GM13976 (cell line): ENCODE results near the gene IRF5.
A peak's percentile ranks its signal among the peaks of the same experiment; 100 is the strongest.
"Not testable (repeated sequence)": the region's sequence is repeated elsewhere in the genome, so short reads cannot be mapped to it uniquely, and the experiment has no call there.

Experiments used
- DNase-seq: peaks from one replicate; pipeline ENCODE4 v3.0.0; 2012; ENCODE audit warnings: low spot score
- in situ Hi-C: fragments of 300-500 bp; cut with MboI; formaldehyde crosslinking; loops from one replicate; pipeline ENCODE4 v1.12.0; 2022; ENCODE audit warnings: low sequenced_read_pairs, mixed read lengths, inconsistent platforms; ENCODE audit not compliant: unreplicated experiment
- TF ChIP-seq, protein P1 (sequence below): IDR thresholded peaks from 2 replicates; pipeline ENCODE4 v1.5.1; 2012; ENCODE audit warnings: borderline replicate concordance, mild to moderate bottlenecking; ENCODE audit not compliant: insufficient read depth; ENCODE audit errors: extremely low read depth, missing control alignments, control extremely low read depth

The IRF5 gene

GRCh38 chr7:128906766-128907559 lies 30.8 kb upstream of the IRF5 start:
- in situ Hi-C loops, result loop anchor here (10.0 to 25.0 kb wide), 2 partner anchors 180 to 308 kb away; no protein-coding TSS in a partner anchor
- TF ChIP-seq, protein P1, sequence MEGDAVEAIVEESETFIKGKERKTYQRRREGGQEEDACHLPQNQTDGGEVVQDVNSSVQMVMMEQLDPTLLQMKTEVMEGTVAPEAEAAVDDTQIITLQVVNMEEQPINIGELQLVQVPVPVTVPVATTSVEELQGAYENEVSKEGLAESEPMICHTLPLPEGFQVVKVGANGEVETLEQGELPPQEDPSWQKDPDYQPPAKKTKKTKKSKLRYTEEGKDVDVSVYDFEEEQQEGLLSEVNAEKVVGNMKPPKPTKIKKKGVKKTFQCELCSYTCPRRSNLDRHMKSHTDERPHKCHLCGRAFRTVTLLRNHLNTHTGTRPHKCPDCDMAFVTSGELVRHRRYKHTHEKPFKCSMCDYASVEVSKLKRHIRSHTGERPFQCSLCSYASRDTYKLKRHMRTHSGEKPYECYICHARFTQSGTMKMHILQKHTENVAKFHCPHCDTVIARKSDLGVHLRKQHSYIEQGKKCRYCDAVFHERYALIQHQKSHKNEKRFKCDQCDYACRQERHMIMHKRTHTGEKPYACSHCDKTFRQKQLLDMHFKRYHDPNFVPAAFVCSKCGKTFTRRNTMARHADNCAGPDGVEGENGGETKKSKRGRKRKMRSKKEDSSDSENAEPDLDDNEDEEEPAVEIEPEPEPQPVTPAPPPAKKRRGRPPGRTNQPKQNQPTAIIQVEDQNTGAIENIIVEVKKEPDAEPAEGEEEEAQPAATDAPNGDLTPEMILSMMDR, result no peak

DNA sequence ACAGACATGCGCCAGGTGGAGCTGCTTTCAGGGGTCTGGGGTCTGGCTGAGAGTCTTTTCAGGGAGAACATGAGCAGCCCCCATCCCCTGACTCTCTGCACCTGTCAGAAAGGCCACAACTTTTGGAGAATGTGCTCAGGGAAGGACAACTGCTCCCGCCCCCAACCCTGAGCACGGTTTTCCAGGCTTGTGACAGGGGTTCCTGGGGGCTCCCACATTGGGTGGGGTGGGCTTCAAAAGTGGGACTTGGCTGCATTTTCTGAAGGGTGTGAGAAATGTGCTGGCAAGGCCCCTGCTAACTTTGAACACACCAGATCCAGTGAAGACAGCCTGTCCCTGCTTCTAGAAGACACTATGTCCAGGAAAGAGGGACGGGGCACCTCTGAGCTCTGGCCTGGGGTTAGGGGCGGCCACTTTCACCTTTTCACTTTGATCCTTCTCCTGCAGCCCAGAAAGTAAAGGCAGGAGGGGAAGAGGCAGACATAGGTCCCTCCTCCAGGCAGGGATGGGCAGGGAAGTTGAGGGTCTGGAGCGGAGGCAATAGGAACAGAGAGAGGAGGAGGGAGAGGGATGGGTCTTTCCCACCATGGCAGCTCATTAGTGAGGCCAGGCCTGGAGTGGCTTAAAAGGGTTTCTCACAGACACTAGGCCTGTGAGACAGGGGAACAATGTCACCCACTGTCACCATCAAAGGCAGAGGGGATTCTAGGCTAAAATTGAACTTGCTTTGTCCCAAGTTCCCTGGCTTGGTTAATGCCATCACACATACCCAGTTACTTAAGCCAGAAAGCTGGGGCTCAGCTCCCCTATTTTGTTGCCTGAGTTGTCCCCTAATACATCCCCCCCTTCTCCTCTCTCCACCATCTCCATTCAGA lies 28.7 kb upstream of the IRF5 start:
- DNase-seq, result no peak
- TF ChIP-seq, protein P1, result no peak
- in situ Hi-C loops, result loop anchor here (10.0 to 25.0 kb wide), 2 partner anchors 178 to 306 kb away; no protein-coding TSS in a partner anchor

More at GRCh38 chr7:128906766-128907559, 30.8 kb upstream of the IRF5 start:
- no peak for DNase-seq

DNA sequence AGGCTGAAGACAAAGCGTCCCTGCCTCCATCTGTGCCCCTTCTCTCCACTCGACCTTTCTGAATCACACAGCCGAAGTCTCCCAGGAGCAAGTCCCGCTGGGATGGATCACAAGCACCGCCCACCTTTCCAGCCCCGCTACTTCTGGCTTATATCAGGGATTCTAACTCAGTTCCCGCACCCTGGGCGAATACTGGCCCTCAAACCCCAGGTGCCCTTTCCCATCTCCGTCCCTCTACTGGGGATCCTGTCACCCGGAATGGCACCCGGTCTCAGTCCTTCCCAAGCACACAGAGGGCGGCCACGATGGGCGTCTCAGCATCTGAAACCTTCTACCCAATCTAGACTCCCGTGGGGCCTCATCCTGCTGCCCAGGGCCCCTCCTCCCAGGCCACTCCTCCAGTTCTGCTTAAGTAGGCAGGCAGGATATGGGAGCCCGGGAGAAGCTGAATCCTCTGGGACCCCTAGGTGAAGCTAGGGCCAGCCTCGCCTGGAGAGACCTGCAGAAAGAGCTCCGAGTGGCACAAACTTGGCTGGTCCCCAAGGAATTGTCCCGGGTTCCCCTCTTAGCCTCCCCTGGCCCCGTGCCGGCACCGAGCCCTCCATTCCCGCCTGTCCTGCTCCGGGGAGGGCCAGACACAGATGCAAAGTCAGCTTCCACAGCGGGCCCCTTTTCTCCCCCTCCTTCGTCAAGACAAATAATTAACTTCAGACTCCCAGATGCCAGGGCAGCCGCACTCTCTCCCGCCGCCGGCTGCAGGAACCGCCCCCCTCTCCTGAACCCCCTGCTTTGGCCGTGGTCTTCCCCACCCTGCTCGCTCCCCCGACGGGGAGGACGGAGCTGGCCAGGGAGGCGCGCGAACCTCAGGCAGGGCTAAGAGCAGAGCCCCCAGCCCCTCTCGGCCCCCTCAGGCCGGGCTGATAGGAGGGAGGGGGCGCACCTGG lies 27.8 kb upstream of the IRF5 start:
- in situ Hi-C loops, result loop anchor here (10.0 to 25.0 kb wide), 2 partner anchors 177 to 305 kb away; no protein-coding TSS in a partner anchor
- DNase-seq, result no peak
- TF ChIP-seq, protein P1, result no peak

DNA sequence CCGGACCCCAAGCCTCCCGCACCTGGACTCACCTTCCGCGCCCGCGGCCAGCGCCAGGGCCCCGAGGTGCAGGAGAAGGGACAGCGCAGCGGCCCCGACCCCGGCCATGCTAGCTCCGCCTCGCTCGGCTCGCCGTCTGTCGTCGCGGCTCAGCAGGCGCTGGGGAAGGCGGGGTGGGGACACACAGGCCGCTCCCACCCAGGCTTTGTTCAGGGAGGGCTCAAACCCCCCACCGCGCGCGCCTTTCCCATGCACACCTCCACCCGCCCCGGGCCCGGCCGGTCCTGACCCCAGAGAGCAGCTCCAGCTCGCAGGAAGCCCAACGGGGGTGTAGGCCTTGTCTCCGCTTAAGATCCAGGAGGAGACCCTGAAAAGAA lies 27.2 kb upstream of the IRF5 start, which contains the start of gene KCP:
TSS of gene KCP (minus strand) at position 141 of the 377 bp plus-strand sequence. CDS start at position 108, 33 bp downstream.
- DNase-seq, result peak; percentile 18
- TF ChIP-seq, protein P1, result no peak
- in situ Hi-C loops, result loop anchor here (25.0 kb wide), 1 partner anchor 177 kb away; no protein-coding TSS in a partner anchor

GRCh38 chr7:128911423-128912031 lies 26.2 kb upstream of the IRF5 start:
- in situ Hi-C loops, result loop anchor here (25.0 kb wide), 1 partner anchor 176 kb away; no protein-coding TSS in a partner anchor
- no peak for DNase-seq
- TF ChIP-seq, protein P1, result no peak

- DNase-seq, result no peak
- in situ Hi-C loops, result loop anchor here (25.0 kb wide), 1 partner anchor 175 kb away; no protein-coding TSS in a partner anchor
- TF ChIP-seq, protein P1, result no peak
Measured at GRCh38 chr7:128912281-128912680, 25.4 kb upstream of the IRF5 start.

GRCh38 chr7:128912709-128913495 lies 24.8 kb upstream of the IRF5 start:
- DNase-seq, result not testable (repeated sequence)
- in situ Hi-C loops, result loop anchor here (25.0 kb wide), 1 partner anchor 174 kb away; no protein-coding TSS in a partner anchor
